WTC11 (cell line): Measurements from ENCODE around the gene RPP40. TPM values are rescaled to one million over a fixed set of nuclear protein-coding genes. Genes with fewer than 3 reads are reported as not detected.

ENCODE experiments used
- ARID4B ChIP-seq: sonication (generic); formaldehyde crosslinking; IDR thresholded peaks from 2 replicates; pipeline ENCODE4 v1.8.0; 2023; ENCODE audit warnings: missing genetic modification reagents, mild to moderate bottlenecking, borderline replicate concordance
- CTCF ChIP-seq: fragments of 200-600 bp; IDR thresholded peaks from 2 replicates; pipeline ENCODE4 v1.8.0; 2022; ENCODE audit warnings: antibody characterized with exemption
- E2F4 ChIP-seq: sonication (generic); formaldehyde crosslinking; IDR thresholded peaks from 2 replicates; pipeline ENCODE4 v1.8.1; 2022; ENCODE audit warnings: low read depth, mild to moderate bottlenecking, moderate library complexity, missing genetic modification reagents, borderline replicate concordance
- GTF2I ChIP-seq: fragments of 250-450 bp; sonication (Bioruptor Pico); conservative IDR thresholded peaks from 2 replicates; pipeline ENCODE4 v1.4.0; 2021; ENCODE audit warnings: mild to moderate bottlenecking
- NR1H2 ChIP-seq: sonication (generic); formaldehyde crosslinking; IDR thresholded peaks from 2 replicates; pipeline ENCODE4 v1.9.0; 2021; ENCODE audit warnings: mild to moderate bottlenecking, moderate library complexity, missing genetic modification reagents
- NR3C1 ChIP-seq: sonication (generic); formaldehyde crosslinking; conservative IDR thresholded peaks from 2 replicates; pipeline ENCODE4 v1.8.1; 2023; ENCODE audit warnings: low read depth, mild to moderate bottlenecking, missing genetic modification reagents
- OVOL2 ChIP-seq: fragments of 250-450 bp; sonication (Bioruptor Pico); IDR thresholded peaks from 2 replicates; pipeline ENCODE4 v1.9.0; 2021; ENCODE audit warnings: mild to moderate bottlenecking, borderline replicate concordance
- PRDM15 ChIP-seq: sonication (generic); formaldehyde crosslinking; IDR thresholded peaks from 2 replicates; pipeline ENCODE4 v1.8.0; 2022; ENCODE audit warnings: missing genetic modification reagents
- SMAD4 ChIP-seq: sonication (generic); formaldehyde crosslinking; IDR thresholded peaks from 2 replicates; pipeline ENCODE4 v1.8.0; 2022; ENCODE audit warnings: mild to moderate bottlenecking, missing genetic modification reagents
- STAT6 ChIP-seq: sonication (generic); formaldehyde crosslinking; conservative IDR thresholded peaks from 2 replicates; pipeline ENCODE4 v1.8.1; 2023; ENCODE audit warnings: mild to moderate bottlenecking, low read depth, missing genetic modification reagents, moderate library complexity
- USF1 ChIP-seq: sonication (generic); formaldehyde crosslinking; IDR thresholded peaks from 2 replicates; pipeline ENCODE4 v1.8.0; 2022; ENCODE audit warnings: mild to moderate bottlenecking, missing genetic modification reagents
- ZNF121 ChIP-seq: sonication (generic); formaldehyde crosslinking; IDR thresholded peaks from 2 replicates; pipeline ENCODE4 v1.8.0; 2023; ENCODE audit warnings: missing genetic modification reagents
- ZNF317 ChIP-seq: sonication (generic); formaldehyde crosslinking; IDR thresholded peaks from 2 replicates; pipeline ENCODE4 v1.8.1; 2023; ENCODE audit warnings: low read depth, mild to moderate bottlenecking, moderate library complexity, missing genetic modification reagents, borderline replicate concordance
- ZNF425 ChIP-seq: fragments of 250-450 bp; sonication (Bioruptor Pico); conservative IDR thresholded peaks from 2 replicates; pipeline ENCODE4 v1.9.0; 2021; ENCODE audit warnings: mild to moderate bottlenecking
- ZNF532 ChIP-seq: fragments of 250-450 bp; sonication (Bioruptor Pico); IDR thresholded peaks from 2 replicates; pipeline ENCODE4 v1.9.0; 2021; ENCODE audit warnings: mild to moderate bottlenecking, borderline replicate concordance
- total RNA-seq: library from RNA; stranded (reverse); gene quantifications from 3 replicates; pipeline ENCODE4 v1.2.3, GENCODE V29; 2021

The RPP40 gene
- total RNA-seq, 1 experiment from 2014 or later = 12.2 TPM

GRCh38 chr6:5003604-5004372 is at the start of gene RPP40 (continued):
- TF ChIP-seq ZNF532 (no peak), SMAD4 (no peak), GTF2I (CRISPR knock-in tag) (no peak), STAT6 (CRISPR knock-in tag) (no peak), USF1 (CRISPR knock-in tag) (peak; percentile 63), CTCF (peak; percentile 59; the same call in 1 of the 2 replicates), ZNF317 (CRISPR knock-in tag) (no peak), NR3C1 (no peak), ZNF121 (no peak), ARID4B (CRISPR knock-in tag) (peak; percentile 78; the same call in 1 of the 2 replicates), PRDM15 (CRISPR knock-in tag) (peak; percentile 52), ZNF425 (CRISPR knock-in tag) (no peak), E2F4 (CRISPR knock-in tag) (no peak), NR1H2 (CRISPR knock-in tag) (no peak), OVOL2 (CRISPR knock-in tag) (no peak)
